NAMALWA (cell line): Measurements from ENCODE around the gene PRAMEF13.
"Not testable (repeated sequence)": the region's sequence is repeated elsewhere in the genome, so short reads cannot be mapped to it uniquely, and the experiment has no call there.

Experiments
- DNase-seq: peaks from one replicate; pipeline ENCODE4 v3.0.0-alpha.2; 2015; ENCODE audit warnings: low spot score

Gene PRAMEF13, protein sequence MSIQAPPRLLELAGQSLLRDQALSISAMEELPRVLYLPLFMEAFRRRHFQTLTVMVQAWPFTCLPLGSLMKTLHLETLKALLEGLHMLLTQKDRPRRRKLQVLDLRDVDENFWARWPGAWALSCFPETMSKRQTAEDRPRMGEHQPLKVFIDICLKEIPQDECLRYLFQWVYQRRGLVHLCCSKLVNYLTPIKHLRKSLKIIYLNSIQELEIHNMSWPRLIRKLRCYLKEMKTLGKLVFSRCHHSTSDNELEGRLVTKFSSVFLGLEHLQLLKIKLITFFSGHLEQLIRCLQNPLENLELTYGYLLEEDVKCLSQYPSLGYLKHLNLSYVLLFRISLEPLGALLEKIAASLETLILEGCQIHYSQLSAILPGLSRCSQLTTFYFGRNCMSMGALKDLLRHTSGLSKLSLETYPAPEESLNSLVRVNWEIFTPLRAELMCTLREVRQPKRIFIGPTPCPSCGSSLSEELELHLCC

GRCh38 chr1:13201309-13201708 lies at the start of gene PRAMEF13:
Gene PRAMEF13 (minus strand): TSS chr1:13201409. CDS start chr1:13199589, 1,820 bp downstream.
- not testable (repeated sequence) for DNase-seq

DNA sequence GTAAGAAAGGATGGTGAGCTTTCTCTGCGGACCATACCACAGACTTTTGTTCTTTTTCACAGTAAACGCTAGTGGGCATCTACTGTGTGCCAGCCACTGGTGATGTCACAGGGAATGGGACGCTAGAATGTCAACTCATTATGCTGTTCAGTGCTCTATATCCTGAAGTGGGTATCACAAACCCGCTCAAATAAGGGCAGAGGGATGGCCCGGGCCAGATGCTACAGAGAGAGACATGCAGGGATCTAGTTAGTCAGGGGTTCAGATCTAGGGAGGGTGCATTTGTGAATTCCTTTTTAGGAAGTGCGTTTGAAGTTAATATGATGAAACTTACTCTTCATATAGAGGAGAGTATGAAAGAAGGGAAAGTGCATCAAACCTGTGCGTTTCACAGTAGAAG lies 45.9 kb upstream of the PRAMEF13 start:
- DNase-seq = not testable (repeated sequence)

DNA sequence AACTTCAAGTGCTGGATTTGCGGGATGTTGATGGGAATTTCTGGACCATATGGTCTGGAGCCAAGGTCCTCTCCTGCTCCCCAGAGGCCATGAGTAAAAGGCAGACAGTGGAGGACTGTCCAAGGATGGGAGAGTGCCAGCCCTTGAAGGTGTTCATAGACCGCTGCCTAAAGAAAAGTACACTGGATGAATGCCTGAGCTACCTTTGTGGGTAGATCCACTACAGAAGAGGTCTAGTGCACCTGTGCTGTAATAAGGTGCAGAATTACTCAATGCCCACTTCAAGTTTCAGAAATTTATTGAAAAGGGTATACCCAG lies 45.3 kb upstream of the PRAMEF13 start:
- DNase-seq = not testable (repeated sequence)

GRCh38 chr1:13245841-13246553 lies 44.8 kb upstream of the PRAMEF13 start:
- DNase-seq = not testable (repeated sequence)

DNA sequence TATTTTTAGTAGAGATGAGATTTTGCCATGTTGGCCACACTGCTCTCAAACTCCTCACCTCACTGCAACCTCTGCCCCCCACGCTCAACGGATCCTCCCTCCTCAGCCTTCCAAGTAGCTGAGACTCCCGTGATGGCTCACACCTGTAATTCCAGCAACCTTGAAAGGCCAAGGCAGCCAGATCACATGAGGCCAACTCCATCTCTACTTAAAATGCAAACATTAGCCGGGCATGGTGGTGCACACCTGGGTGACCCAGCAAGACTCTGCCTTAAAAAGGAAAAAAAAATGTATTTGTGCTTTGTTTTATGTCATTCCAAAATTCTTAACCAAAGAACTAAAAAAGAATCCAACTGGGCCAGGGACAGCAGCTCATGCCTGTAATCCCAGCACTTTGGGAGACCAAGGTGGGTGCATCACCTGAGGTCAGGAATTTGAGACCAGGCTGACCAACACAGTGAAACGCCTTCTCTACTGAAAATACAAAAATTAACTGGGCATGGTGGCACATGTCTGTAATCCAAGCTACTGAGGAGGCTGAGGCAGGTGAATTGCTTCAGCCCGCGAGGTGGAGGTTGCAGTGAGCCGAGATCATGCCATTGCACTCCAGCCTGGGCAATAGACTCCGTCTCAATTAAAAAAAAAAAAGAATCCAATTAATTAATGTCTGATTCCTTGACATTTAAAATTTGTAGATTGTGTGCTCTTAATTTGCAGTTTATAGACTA lies 42.5 kb upstream of the PRAMEF13 start:
- not testable (repeated sequence) for DNase-seq

- not testable (repeated sequence) for DNase-seq
These were observed 38.4 kb upstream of the PRAMEF13 start for GRCh38 chr1:13239633-13240032.

GRCh38 chr1:13237572-13237971 lies 36.4 kb upstream of the PRAMEF13 start:
- not testable (repeated sequence) for DNase-seq

GRCh38 chr1:13234057-13234456 lies 32.8 kb upstream of the PRAMEF13 start:
- not testable (repeated sequence) for DNase-seq

GRCh38 chr1:13232056-13232455 lies 30.8 kb upstream of the PRAMEF13 start:
- DNase-seq = not testable (repeated sequence)

DNA sequence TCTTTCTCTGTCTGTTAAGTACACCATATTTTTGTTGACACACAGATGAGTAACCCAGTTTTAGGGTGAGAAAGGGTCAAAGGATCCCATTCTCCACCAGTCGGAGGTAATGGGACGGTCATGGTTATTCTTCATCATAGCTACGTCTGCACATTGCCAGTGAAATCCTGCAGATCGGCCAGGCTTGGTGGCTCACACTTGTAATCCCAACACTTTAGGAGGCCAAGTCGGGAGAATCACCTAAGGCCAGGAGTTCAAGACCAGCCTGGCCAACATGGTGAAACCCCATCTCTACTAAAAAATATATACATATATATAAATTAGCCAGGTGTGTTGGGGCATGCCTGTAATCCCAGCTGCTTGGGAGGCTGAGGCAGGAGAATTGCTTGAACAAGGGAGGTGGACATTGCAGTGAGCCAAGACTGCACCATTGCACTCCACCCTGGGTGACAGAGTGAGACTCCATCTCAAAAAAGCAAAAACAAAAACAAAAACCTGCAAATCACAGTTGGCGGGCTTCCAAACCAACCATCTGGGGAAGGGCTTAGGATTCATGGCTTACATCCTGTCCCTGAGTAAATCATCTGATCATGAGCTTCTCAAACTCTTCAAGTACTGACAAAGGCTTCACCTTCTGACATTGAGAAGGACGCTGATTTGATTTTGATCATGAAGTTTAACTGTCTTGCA lies 30.0 kb upstream of the PRAMEF13 start:
- DNase-seq = not testable (repeated sequence)

DNA sequence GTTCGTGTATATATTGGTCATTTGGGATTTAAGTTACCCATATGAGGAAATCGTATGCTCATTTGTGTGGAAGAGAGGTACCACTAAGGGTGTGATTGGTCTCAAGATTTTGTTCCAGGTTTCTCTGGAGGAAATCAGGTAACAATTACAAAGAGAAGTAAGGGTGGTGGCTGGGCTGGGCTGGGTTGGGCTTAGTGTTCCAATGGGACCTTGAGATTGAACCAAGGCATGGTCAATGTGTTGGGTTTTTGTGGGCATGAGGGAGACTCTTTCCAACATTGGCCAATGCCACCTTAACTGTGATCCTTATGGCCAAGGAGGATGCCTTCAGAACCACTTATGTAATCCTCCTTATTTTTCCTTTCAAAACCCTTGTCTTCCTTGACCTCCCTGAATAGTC lies 29.4 kb upstream of the PRAMEF13 start:
- DNase-seq = not testable (repeated sequence)

DNA sequence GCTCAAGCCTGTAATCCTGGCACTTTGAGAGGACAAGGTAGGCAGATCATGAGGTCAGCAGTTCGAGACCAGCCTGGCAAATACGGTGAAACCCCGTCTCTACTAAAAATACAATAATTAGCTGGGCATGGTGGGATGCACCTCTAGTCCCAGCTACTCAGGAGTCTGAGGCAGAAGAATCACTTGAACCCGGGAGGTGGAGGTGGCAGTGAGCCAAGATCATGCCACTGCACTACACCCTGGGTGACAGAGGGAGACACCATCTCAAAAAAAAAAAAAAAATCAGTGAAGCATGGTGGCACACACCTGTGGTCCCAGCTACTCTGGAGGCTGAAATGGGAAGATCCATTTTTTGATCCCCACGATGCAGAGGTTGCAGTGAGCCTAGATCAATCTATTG lies 28.9 kb upstream of the PRAMEF13 start:
- not testable (repeated sequence) for DNase-seq

- DNase-seq = peak; percentile 76
These were observed 27.2 kb upstream of the PRAMEF13 start for GRCh38 chr1:13228343-13228781.

- not testable (repeated sequence) for DNase-seq
These were observed 26.3 kb upstream of the PRAMEF13 start for GRCh38 chr1:13227271-13228055.

- DNase-seq = not testable (repeated sequence)
These were observed 24.5 kb upstream of the PRAMEF13 start, which contains the start of gene PRAMEF18 for GRCh38 chr1:13225675-13226204. Gene PRAMEF18 (minus strand): TSS chr1:13226154. CDS start chr1:13226106, 48 bp downstream.

DNA sequence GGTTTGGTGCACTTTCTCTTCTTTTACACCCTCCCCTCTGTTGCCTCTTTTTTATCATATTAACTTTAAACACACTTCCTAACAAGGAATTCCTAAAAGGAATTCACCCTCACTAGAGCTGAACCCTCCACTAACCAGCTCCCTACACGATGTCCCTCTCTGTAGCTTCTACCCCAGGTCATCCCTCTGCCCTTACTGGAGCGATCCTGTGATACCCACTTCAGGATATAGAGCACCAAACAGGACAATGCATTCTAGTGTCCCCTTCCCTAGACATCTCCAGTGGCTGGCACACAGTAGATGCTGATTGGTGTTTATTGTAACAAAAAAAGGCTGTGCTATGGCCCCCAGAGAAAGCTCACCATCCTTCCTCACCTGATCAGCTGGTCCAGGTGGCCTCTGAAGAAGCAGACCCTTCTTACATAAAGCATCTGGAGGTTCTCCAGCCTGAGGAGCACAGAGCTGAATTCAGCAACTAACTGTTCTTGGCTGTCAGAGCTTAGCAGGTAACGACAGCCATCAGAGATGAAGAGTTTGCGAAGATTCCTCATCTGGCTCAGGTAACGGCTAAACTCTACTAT lies 23.4 kb upstream of the PRAMEF13 start:
- no peak for DNase-seq

DNA sequence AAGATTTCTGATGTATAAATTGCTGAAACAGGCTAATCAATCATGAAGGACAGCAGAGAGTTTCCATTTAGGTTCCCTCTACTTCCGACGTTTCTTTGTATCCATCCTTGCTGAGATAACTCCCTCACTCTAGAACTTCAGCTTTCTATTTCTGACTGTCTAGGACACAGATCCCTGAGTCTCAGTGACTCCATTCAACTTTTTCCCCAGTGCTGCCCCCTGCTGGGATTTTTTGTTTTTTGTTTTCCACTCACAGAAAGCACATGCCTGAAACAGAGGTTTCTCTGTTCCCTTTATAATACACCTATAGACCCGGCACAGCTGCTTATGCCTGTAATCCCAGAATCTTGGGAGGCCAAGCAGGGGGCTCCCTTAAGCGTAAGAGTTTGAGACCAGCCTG lies 21.6 kb upstream of the PRAMEF13 start:
- not testable (repeated sequence) for DNase-seq

- not testable (repeated sequence) for DNase-seq
These were observed 18.0 kb upstream of the PRAMEF13 start for GRCh38 chr1:13219203-13219602.

DNA sequence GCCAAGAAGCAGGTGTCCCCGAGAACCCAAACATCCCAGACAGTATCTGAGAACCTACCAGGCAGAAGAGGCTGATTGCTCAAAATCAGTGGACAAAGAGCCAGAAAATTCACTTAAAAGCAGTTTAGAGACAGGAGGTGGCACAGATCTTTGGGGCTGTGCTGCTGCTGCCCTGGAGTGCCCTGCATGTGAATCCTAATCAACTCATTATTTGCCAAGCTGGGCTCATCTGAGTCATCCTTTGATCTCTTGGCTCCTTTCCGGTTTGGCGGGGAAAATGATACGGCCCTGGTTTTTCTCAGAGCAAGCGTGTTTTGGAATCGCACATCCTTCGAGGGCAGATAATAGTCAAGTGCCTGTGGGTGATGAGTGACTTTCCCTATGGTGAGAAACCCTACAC lies 15.4 kb upstream of the PRAMEF13 start:
- DNase-seq = not testable (repeated sequence)

- not testable (repeated sequence) for DNase-seq
These were observed 7.5 kb upstream of the PRAMEF13 start for GRCh38 chr1:13208712-13209111.
